ENCODE data around the gene ELAVL3. TPM values are rescaled to one million over a fixed set of nuclear protein-coding genes. Genes with fewer than 3 reads are reported as not detected.
"Not testable (repeated sequence)": the region's sequence is repeated elsewhere in the genome, so short reads cannot be mapped to it uniquely, and the experiment has no call there.

The ELAVL3 gene
- total RNA-seq, 1 experiment from 2014 or later, result 1.3 TPM

DNA sequence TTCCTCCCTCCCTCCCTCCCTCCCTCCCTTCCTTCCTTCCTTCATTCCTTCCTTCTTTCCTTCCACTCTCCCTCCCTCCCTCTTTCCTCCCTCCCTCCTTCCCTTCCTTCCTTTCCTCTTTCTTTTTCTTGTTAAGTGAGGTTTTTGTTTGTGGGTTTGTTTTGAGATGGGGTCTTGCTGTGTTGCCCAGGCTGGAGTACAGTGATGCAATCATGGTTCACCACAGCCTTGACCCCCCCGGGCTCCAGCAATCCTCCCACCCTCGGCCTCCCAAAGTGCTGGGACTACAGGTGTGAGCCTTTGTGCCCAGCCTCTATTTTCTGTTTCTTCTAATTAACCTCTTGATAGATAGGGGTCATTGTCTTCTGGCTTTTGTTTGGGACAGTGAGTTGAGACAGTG lies 19.4 kb downstream of the ELAVL3 start:
- DNase-seq (ENCODE audit: low read depth in 1 of 2, low spot score in 2 of 2), result no peak
- no peaks in the 10 kb centered on the region for H3K36me3 ChIP-seq
- no peak overlapping the region for H3K27ac ChIP-seq
- H3K4me1 ChIP-seq (replicated peaks), result no peaks in the 10 kb centered on the region
- no peaks in the 10 kb centered on the region for H3K27me3 ChIP-seq (replicated peaks)
- no peaks in the 10 kb centered on the region for H3K9me3 ChIP-seq (replicated peaks)
- H3K4me3 ChIP-seq, result no peak overlapping the region

DNA sequence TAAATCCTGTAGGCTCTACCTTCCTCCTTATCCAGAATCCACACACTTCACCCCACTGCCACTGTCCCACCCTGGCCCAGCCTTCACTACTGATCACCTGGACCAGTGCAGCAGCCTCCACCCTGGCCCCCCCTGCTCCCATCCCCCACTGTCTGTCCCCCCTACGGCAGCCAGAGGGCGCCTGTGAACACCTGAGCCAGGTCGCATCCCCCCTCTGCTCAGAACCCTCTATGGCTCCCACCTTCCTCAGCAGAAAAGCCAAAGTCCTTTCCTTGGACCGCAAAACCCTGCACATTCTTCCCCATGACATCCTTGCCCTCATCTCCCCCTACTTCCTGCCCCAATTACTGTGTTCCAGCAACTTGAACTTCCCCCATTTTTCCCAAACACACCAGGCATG lies 20.6 kb downstream of the ELAVL3 start:
- no peaks in the 10 kb centered on the region for H3K4me1 ChIP-seq (replicated peaks)
- no peak overlapping the region for H3K27ac ChIP-seq
- no peaks in the 10 kb centered on the region for H3K27me3 ChIP-seq (replicated peaks)
- H3K4me3 ChIP-seq, result no peak overlapping the region
- DNase-seq (ENCODE audit: low read depth in 1 of 2, low spot score in 2 of 2), result no peak
- H3K9me3 ChIP-seq (replicated peaks), result no peaks in the 10 kb centered on the region
- no peaks in the 10 kb centered on the region for H3K36me3 ChIP-seq

DNA sequence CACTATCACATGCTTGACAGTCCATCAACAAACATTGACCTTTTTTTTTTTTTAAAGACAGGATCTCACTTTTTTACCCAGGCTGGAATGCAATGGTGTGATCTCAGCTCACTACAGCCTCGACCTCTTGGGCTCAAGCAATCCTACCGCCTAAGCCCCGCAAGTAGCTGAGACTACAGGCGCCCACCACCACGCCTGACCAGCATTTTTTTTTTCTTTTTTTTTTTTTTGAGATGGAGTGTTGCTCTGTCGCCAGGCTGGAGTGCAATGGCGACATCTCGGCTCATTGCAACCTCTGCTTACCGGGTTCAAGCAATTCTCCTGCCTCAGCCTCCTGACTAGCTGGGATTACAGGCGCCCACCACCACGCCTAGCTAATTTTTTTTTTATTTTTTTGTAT lies 21.9 kb downstream of the ELAVL3 start:
- H3K27ac ChIP-seq; DNase-seq (ENCODE audit: low read depth in 1 of 2, low spot score in 2 of 2); H3K27me3 ChIP-seq (replicated peaks); H3K4me1 ChIP-seq (replicated peaks); H3K4me3 ChIP-seq; H3K36me3 ChIP-seq; H3K9me3 ChIP-seq (replicated peaks): not testable (repeated sequence)

DNA sequence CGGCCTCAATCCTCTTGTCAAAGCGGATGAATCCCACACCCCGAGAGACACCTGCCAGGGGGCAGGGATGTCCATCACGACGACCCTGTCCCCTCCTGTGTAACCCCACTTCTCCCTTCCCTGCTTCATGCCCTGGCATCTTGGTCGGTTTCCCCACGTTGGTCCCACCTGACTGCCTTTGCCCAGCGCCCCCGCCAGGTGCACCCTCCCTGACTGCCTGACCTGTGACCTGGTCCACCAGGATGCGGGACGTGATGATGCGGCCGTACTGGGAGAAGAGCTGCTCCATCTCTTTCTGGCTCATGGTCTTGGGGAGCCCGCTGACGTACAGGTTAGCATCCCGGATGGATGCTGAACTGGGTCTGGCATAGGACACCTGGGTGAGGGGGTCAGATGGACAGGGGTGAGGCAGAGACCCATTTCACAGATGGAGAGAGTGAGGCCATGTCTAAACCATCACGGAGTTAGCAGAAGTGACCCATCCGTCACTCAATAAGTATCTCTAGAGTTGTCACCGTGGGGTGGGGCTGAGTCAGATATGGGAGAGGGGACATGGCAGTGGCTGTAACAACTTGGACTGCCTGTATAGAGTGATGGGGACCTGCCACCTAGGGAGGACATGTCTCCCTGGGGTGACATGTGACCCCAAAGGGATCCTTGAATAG lies 22.5 kb downstream of the ELAVL3 start:
- Histone ChIP-seq H3K4me1 (replicated peaks) (no peaks in the 10 kb centered on the region), H3K36me3 (no peaks in the 10 kb centered on the region), H3K9me3 (replicated peaks) (no peaks in the 10 kb centered on the region), H3K4me3 (no peak overlapping the region), H3K27me3 (replicated peaks) (no peaks in the 10 kb centered on the region), H3K27ac (no peak overlapping the region)
- DNase-seq (ENCODE audit: low read depth in 1 of 2, low spot score in 2 of 2), result no peak

DNA sequence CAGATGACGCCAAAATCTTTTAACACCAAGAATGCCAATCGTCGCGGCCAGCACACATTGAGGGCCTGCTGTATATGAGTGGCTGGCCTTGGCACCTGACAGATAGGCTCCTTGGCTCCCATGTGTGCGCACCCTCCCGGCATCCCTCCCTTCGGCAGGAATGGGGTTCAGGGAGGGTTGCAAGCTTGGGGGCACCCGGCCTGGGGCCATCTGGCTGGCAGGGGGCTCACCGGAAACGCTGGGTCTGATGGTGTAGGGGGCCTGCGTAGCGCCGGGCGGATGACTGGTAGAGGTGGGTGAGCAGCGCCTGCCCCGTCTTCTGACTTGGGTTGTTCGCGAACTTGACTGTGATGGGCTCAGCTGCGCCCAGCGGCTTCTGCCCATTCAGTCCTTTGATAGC lies 23.0 kb downstream of the ELAVL3 start:
- Histone ChIP-seq H3K4me1 (replicated peaks) (no peaks in the 10 kb centered on the region), H3K27me3 (replicated peaks) (no peaks in the 10 kb centered on the region), H3K9me3 (replicated peaks) (no peaks in the 10 kb centered on the region), H3K4me3 (no peak overlapping the region), H3K27ac (no peak overlapping the region), H3K36me3 (no peaks in the 10 kb centered on the region)
- DNase-seq (ENCODE audit: low read depth in 1 of 2, low spot score in 2 of 2), result no peak

DNA sequence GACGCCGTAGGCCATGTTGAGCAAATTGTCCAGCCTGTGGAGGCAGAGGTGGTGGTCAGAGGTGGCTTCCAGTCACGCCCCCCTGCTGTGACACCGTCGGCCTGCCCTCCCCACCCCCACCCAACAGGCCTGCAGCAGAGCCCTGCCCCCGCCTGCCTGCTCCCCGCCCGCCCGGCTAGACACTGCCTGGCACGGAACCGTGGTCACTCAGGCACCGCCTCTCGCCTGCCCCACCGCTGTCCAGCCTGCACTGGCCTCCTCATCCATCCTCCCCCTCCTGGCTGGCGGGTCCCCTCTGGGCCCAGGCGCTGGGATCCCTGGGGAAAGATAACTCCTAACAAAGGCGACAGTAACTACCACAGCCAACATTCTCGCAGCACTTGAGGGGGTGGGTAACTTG lies 23.7 kb downstream of the ELAVL3 start:
- Histone ChIP-seq H3K9me3 (replicated peaks) (no peaks in the 10 kb centered on the region), H3K4me3 (no peak overlapping the region), H3K36me3 (no peaks in the 10 kb centered on the region), H3K27ac (no peak overlapping the region), H3K4me1 (replicated peaks) (no peaks in the 10 kb centered on the region), H3K27me3 (replicated peaks) (no peaks in the 10 kb centered on the region)
- DNase-seq (ENCODE audit: low read depth in 1 of 2, low spot score in 2 of 2), result no peak

DNA sequence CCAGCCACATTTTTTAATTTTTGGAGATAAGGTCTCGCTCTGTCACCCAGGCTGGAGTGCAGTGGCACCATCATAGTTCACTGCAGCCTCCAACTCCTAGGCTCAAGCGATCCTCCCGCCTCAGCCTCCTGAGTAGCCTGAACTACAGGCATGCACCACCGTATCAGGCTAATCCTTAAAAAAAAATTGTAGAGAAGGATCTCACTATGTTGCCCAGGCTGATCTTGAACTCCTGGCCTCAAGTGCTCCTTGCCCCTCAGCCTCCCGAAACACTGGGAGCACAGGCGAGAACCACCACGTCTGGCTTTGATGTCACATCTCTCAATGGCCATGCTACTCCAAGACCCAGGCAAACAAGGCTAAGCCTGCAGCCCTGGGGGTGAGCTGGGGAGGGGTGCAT lies 24.2 kb downstream of the ELAVL3 start:
- H3K36me3 ChIP-seq, result no peaks in the 10 kb centered on the region
- H3K4me3 ChIP-seq, result no peak overlapping the region
- H3K4me1 ChIP-seq (replicated peaks), result no peaks in the 10 kb centered on the region
- no peaks in the 10 kb centered on the region for H3K27me3 ChIP-seq (replicated peaks)
- DNase-seq (ENCODE audit: low read depth in 1 of 2, low spot score in 2 of 2), result no peak
- no peaks in the 10 kb centered on the region for H3K9me3 ChIP-seq (replicated peaks)
- H3K27ac ChIP-seq, result no peak overlapping the region

DNA sequence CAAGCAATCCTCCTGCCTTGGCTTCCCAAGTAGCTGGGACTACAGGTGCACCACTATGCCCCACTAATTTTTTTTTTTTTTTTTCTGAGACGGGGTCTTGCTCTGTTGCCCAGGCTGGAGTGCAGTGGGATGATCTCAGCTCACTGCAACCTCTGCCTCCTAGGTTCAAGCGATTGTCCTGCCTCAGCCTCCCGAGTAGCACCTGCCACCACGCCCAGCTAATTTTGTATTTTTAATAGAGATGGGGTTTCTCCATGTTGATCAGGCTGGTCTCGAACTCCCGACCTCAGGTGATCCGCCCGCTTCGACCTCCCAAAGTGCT lies 25.7 kb downstream of the ELAVL3 start:
- H3K9me3 ChIP-seq (replicated peaks); H3K27me3 ChIP-seq (replicated peaks); H3K27ac ChIP-seq; H3K4me3 ChIP-seq; H3K4me1 ChIP-seq (replicated peaks); DNase-seq (ENCODE audit: low read depth in 1 of 2, low spot score in 2 of 2); H3K36me3 ChIP-seq: not testable (repeated sequence)

DNA sequence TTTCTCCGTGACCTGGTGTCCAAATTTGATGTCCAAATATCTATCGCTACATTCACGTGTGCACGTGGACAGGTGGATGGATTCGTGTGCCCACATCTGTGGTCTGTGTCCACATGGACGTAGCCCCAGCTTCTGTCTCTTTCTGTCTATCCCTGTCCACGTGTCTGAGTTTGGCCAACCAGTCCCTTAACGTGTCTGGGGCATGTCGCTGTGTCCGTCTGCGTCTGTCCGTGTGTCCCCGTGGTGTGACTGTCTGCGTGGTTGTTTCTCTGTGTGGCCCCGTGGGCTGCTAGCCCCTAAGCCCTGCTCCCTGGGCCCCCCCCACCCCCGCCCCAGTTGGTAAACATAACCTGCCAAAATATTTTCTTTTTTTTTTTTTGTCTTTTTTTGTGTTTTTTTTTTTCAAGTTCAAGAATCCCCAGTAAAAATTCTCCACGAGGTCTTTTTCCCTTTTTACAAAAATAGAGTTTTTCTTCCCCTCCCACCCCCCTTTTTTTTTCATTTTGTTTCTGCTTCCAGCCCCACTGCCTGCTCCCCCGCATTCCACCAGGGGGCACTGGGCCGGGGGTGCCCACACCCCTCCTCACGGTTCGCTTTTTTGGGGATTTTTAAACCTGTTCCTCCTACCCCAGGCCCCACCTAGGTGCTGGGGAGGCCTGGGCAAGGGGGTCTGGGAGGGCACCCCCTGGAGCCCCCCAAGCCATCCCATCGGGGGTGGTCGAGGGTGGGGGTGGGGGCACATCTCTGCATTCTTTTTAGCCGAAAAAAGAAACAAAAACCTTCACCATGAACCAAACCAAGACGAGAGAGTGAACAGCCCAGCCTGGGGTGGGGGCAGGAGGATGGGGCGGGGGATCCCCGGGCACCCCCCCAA lies 27.1 kb downstream of the ELAVL3 start:
- Histone ChIP-seq H3K4me1 (replicated peaks) (no peaks in the 10 kb centered on the region), H3K36me3 (peaks cover 15% of the 10 kb centered on the region), H3K9me3 (replicated peaks) (no peaks in the 10 kb centered on the region), H3K27me3 (replicated peaks) (no peaks in the 10 kb centered on the region), H3K4me3 (no peak overlapping the region), H3K27ac (no peak overlapping the region)
- no peak for DNase-seq (ENCODE audit: low read depth in 1 of 2, low spot score in 2 of 2)

DNA sequence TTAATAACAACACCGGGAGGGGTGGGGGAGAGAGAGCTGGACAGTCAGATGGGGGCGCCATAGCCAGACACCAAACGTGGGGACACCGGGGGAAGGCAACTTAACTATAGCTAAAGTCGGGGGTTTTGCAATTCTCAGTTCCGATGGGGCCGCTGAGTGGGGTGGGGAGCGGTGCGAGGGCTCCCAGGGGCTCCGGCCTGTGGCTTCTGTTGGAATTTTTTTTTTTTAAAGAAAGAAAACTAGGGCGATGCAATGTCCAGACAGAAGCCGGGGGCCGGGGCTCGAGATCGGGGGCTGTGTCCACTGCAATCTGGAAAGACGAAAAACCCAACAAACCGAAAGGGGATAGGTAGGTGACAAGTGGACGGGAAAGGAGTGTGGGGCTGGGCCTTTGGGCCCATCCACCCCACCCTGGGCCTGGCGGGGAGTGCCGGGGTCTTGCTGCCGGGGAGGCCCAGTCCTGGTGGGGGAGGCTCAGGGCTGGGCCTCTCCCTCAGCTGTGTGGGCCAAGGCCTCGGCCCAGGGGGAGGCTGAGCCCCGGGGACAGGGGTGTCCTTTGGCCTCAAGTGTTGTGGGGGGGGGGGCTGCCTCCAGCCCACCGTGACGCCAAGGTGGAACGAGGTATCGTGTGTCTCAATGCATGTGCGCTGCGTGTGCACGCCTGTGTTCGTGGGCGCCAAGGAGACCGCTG lies 28.1 kb downstream of the ELAVL3 start:
- Histone ChIP-seq H3K4me1 (replicated peaks) (no peaks in the 10 kb centered on the region), H3K9me3 (replicated peaks) (no peaks in the 10 kb centered on the region), H3K36me3 (peaks cover 24% of the 10 kb centered on the region), H3K4me3 (no peak overlapping the region), H3K27ac (no peak overlapping the region), H3K27me3 (replicated peaks) (no peaks in the 10 kb centered on the region)
- no peak for DNase-seq (ENCODE audit: low read depth in 1 of 2, low spot score in 2 of 2)

DNA sequence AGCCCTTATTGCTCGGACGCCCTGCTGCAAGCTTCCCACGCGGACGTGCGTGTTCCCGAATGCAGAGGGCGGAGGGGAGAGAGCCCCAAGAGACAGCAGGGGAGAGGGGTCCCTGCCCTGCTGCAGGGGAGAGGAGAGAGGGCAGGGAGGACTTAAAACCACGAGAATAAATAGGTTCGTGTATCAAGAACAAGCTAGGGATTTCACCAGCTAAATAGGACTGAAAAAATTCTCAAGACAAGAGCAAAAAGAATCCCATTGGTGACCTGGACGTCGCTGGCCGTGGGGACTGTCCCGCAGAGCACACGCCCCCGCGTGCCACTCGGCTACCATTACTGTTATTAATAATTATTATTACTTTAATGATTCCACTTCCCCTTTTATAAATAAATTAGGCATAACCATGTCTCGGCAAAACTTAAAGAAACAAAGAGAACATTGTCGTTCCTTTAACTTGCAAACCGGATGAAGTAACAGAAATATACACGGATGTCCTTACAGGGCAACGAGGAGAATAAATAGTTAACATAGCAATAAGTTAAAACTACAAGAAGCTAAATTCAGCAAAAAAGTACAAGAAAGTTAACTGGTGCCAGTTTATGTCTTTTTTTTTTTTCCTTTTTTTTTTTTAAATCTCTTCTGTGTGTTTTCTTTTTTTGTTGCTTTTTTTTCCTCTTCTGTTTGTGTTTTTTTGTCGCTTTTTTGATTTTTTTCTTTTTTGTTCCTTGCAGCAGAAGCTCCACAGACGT lies 28.8 kb downstream of the ELAVL3 start:
- Histone ChIP-seq H3K27ac (no peak overlapping the region), H3K4me1 (replicated peaks) (no peaks in the 10 kb centered on the region)

DNA sequence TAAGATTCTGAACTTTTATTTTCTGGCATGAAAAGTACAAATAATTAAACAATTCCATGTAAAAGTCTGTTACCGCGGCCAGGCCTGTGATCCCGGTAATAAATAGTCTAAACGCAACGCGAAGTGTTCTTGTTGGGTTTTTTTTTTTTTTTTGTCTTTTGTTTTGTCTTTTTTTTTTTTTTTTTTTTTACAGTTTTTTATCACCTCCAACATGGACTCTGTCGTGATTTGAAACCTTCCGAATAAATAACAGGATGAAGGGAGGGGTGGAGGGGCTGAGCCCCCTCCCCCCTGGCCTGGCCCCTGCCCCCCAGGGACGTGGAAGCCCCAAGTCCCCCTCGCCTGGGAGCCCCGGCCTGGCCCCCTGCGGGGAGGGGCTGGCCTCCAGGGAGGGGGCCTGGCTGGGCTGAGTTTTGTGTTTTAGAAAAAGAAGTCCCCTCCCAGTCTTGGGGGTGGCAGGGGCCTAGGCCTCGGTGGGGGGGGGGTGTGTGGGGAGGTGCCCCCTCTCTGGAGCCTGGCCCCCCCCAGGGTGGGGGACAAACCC lies 29.4 kb downstream of the ELAVL3 start:
- H3K4me1 ChIP-seq (replicated peaks), result no peaks in the 10 kb centered on the region
- no peaks in the 10 kb centered on the region for H3K27me3 ChIP-seq (replicated peaks)
- H3K27ac ChIP-seq, result no peak overlapping the region
- H3K36me3 ChIP-seq, result peaks cover 37% of the 10 kb centered on the region
- no peak for DNase-seq (ENCODE audit: low read depth in 1 of 2, low spot score in 2 of 2)
- H3K9me3 ChIP-seq (replicated peaks), result no peaks in the 10 kb centered on the region
- no peak overlapping the region for H3K4me3 ChIP-seq

More for the DNA sequence above, 28.8 kb downstream of the ELAVL3 start:
- no peak for DNase-seq (ENCODE audit: low read depth in 1 of 2, low spot score in 2 of 2)
- Histone ChIP-seq H3K27me3 (replicated peaks) (no peaks in the 10 kb centered on the region), H3K9me3 (replicated peaks) (no peaks in the 10 kb centered on the region), H3K4me3 (no peak overlapping the region), H3K36me3 (peaks cover 31% of the 10 kb centered on the region)

DNA sequence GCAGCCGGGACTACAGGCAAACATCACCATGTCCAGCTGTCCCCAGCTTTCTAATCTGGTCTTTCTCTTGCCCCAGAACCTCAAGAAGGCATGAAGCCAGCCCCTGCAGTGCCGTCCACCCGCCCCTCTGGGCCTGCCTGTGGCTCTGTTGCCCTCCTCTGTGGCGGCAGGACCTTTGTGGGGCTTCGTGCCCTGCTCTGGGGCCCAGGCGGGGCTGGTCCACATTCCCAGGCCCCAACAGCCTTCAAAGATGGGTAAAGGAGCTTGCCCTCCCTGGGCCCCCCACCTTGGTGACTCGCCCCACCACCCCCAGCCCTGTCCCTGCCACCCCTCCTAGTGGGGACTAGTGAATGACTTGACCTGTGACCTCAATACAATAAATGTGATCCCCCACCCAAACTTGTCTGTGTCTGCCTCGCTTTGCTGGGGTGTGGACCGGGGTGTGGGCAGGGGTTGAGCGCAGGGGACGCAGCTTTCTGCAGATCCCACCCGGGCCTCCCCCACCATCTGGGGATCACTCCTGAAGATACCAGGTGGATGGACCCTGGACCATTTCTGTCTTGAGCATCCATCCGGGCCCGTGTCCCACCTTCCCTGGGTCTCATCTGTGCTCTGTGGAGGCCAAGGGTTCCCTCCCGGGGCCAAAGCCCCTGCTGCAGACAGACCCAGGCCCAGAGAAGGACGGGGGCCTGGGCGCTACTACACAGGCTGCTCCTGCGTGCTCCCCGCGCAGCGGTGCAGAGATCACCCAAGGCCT lies 30.1 kb downstream of the ELAVL3 start:
- H3K27me3 ChIP-seq (replicated peaks), result no peaks in the 10 kb centered on the region

More for the DNA sequence above, 30.1 kb downstream of the ELAVL3 start:
- DNase-seq (ENCODE audit: low read depth in 1 of 2, low spot score in 2 of 2), result no peak
- Histone ChIP-seq H3K36me3 (peaks cover 41% of the 10 kb centered on the region), H3K4me3 (no peak overlapping the region), H3K27ac (no peak overlapping the region), H3K9me3 (replicated peaks) (no peaks in the 10 kb centered on the region), H3K4me1 (replicated peaks) (no peaks in the 10 kb centered on the region)

All from SJSA1 (cell line).